HL-60/S4 treated with retinoic acid at 250 ng/mL for 4 days and 3 days (cell line): ENCODE data around the gene LCORL.
"Not testable (repeated sequence)": the region's sequence is repeated elsewhere in the genome, so short reads cannot be mapped to it uniquely, and the experiment has no call there.

ENCODE experiments used
- in situ Hi-C: fragments of 300-500 bp; cut with MboI; formaldehyde crosslinking; loops from 2 replicates; pipeline ENCODE4 v1.7.0; 2022; ENCODE audit warnings: low sequenced_read_pairs

LCORL gene

DNA sequence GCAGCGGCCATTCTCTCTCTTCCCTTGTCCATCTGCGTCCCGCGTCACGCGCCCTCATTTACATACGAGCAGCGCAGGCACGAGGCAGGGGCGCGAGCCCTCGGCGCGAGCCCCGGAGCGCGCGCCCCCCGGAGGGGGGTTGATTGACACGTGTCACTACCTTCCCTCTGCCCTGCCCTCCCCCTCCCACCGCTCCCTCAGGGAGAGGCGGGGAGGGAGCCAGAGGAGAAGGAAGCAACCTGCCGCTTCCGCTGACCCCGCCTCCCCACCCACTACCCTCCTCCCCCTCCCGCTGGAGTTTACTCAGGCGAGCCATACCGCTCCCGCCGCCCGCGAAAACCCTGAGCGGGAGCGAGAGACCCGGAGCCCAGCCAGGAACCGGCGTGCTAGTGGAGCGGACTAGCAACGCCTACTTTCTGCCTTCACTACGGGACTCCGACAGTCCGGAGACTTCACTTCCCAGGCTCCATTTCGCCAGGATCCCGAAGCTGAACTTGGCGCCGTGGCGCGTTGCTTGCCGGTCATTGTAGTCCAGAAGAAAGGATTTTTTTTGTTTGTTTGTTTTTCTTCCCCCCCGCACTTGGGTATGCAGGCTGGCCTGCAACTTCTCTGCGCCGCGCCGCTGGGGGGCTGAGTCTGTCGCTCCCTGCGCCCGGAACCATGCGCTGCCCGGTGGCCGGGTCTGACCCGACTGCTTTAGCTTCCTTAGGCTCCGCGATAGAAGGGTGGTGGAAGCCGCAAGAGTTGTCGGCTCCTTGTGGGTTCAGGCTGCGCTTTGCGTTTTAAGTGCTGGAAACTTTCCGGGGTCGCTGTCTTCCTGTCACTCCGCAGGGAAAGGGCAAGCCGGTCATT lies at the start of gene LCORL:
Gene LCORL, minus strand, starts transcription at position 36 of the 852 bp plus-strand sequence. Its CDS starts 4 bp downstream, at position 32.
- in situ Hi-C loops, result no loop called here

DNA sequence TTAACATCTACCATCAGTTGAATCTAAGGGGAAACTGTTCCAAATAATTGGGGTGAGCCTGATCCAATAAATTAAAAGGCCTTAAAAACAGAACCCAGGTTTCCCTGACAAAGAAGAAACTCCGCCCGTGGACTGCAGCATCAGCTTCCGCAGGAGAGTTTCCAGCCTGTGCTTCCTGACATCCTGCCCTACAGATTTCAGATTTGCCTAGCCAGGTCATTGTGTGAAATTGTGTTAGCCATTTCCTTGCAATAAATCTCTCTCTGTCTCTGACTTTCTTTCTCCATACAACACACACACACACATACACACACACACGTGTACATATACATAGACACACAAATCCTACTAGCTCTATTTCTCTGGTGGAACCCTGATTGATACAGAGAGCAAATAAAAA lies 48.3 kb upstream of the LCORL start:
- in situ Hi-C loops, result no loop called here

DNA sequence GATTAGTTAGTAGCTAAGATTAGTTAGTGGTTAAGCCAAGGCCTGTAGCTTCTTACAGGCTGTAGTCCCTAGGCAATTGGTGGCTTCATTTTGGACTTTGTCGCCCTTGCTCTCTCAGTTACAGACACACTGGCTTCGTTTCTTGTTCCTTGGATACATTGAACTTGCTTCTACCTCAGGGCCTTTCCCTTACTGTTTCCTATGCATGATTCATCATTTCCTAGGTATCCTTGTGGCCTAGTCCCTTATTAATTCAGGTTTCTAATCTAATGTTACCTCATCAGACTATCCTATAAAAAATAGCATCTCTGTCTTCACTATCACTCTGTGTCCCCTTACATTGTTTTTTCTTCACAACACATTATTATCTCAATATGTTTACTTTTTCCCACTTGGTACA lies 45.5 kb upstream of the LCORL start:
- in situ Hi-C loops, result no loop called here

DNA sequence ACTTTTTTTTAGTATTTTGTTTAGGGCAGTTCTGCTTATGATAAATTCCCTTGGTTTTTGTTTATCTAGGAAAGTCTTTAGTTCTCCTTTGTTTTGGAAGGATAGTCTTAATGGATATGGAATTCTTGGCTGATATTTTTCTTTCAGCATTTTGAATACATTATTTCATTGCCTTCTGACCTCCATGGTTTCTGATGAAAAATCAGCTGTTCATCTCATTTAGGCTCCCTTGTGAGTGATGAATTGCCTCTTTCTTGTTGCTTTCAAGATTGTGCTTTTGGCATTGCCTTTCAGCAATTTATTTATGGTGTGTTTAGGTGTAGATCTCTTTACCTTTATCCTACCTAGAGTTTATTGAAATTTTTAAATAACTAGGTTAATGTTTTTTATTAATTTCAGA lies 41.5 kb upstream of the LCORL start:
- in situ Hi-C loops, result no loop called here

DNA sequence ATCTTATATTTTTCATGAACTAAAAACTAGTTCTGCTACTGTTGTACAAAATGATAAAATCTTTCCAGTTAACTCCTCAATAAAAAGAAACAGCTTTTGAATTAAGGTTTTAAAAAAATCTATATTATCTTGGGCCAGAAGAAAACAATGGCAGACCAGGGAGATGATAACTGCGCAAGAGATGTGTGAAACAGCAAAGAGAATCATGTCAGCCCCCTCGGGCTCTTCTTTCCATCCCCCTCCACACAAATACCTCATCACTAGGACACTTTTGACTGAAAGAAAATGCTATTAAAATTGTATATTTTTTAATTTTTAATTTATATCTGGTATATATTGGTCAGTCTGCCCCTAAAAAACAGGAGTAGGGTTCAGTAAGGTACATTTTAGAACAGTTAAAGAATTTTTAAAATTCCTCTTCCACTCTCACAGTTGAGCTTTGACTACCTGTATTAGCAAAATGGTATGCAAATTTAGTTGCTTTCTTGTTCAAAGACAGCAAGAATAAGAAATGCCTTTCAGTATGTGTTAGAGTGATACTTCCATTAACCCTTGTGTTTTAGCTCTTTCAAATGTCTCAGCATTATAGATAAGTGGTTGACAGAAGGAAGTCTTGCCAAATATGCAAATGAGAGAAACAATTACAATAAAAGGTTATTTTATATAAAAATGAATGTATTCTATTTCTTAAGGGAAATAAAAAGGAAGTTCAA lies 36.4 kb upstream of the LCORL start:
- in situ Hi-C loops, result no loop called here

DNA sequence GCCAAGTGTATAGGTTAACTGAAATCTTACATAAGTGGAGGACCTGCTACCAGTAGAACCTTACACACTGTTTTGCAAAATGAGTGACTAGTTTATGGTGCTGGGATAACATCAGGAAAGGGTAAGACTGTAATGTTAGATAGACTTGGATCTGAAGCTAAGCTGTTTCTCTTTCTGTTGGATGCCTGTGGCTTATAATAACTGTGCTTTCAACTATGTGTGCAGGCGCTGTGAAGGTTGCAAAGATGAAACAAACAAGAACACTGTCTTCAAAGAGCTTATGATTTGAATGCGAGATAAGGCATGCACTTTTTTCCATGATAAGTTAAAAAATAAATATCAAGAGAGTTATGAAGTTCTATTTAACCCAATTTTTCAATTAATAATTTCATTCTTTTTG lies 34.5 kb upstream of the LCORL start:
- in situ Hi-C loops, result no loop called here

DNA sequence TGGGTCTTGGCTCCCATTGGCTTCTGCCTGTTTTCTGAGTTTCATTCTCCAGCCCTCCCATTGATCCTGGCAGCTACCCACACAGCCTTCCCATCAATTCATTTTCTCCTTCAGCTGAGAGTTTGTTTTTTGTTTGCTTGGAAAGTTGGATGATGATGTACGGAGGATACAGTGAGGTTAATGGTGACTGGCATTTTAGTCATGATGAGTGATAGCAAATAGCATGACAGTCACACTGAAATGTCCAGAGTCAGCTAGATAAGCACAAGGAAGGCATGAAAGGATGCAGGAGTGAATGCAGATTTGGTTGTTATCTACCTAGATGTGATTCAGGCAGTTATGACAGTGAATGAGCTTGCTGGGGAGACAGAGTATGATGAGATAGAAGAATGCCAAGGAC lies 30.6 kb upstream of the LCORL start:
- in situ Hi-C loops, result no loop called here

DNA sequence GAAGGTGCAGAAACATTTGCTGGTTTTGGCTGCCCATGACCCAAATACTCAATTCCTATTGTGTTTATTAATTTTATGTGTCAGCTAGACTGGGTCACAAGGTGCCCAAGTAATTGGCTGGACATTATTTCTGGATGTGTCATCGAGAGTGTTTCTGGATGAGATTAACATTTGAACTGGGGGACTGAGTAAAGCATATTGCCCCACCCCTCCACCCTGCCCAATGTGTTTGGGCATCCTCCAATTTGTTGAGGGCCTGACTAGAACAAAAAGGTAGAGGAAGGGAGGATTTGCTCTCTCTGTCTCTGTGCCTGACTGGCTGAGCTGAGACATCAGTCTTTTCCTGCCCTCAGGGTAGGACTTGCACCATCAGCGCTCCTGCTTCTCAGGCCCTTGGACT lies 29.7 kb upstream of the LCORL start:
- in situ Hi-C loops, result no loop called here

DNA sequence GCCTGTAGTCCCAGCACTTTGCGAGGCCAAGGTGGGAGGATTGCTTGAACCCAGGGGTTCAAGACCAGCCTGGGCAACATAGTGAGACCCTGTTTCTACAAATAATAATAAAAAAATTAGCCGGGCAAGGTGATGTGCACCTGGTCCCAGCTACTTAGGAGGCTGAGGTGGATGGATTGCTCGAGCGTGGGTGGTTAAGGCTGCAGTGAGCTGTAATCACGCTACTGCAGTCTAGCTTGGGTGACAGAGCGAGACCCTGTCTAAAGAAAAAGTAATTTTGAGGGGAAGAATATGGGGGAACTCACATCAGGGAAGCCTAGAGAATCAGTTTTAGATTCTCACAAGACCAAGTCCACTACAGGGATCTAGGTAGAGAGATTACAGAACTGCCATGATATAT lies 28.9 kb upstream of the LCORL start:
- in situ Hi-C loops, result no loop called here

DNA sequence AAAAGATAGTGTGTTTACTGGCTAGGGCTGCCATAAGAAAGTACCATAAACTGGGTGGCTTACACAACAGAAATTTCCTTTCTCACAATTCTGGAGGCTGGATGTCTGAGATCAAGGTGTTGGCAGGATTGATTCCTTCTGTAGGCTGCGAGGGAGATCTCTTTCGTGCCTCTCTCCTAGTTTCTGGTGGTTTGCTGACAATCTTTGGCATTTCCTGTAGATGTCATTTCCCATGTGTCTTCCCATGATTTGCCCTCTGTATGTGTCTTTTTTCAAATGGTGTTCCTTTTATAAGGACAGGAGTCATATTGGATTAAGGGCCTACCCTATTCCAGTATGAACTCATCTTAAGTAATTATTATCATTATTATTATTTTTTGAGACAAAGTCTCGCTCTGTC lies 27.9 kb upstream of the LCORL start:
- in situ Hi-C loops, result no loop called here

DNA sequence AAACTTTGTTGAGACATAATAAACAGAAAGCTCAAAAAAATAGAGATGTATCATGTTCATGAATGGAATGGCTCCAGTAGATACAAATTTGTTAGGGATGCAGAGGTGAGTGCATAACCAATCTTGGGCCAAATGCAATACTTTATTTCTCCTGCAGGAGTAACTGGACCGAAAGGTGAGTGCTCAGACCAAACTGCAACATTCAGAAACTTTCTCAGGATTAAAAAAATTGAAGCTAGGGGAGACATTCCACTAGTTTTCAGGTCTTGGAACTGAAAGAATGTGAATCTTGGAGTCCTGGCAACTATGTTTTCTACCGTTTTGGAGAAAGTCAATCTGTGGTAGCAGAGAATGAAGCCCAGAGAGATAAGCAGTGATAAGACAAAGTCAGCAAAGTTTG lies 21.2 kb upstream of the LCORL start:
- in situ Hi-C loops, result no loop called here

DNA sequence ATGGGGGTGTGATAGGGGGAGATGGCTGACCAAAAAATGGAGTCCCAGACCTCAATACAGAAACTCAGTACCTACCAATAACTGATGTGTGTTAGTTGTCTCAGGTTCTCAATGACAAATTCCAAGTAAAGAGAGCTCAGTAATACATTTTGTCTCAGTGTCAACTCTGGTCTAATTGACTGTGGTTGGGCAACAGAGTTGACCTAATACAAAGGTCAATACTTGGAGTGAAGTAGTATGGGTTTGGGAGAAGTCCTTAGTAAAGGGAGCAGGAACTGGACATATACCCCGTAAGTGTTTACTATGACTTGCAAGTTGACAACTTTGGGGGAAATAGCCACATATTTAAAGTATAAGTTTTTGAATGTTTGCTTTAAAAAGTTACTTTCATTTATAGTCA lies 20.5 kb upstream of the LCORL start:
- in situ Hi-C loops, result no loop called here

DNA sequence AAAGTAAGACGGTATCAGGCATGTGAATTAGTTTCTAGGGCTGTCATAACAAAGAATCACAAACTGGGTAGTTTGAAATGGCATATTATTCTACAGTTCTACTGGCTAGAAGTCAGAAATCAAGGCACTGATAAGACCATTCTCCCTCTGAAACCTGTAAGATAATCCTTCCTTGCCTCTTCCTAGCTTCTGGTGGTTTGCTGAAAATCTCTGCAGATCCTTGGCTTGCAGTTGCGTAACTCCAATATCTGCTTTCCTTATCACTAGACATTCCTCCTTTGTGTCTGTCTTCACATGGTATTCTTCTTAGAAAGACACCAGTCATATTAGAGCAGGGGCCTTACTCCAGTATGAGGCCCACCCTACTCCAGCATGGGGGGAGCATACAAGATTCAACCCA lies 19.6 kb upstream of the LCORL start:
- in situ Hi-C loops, result no loop called here

DNA sequence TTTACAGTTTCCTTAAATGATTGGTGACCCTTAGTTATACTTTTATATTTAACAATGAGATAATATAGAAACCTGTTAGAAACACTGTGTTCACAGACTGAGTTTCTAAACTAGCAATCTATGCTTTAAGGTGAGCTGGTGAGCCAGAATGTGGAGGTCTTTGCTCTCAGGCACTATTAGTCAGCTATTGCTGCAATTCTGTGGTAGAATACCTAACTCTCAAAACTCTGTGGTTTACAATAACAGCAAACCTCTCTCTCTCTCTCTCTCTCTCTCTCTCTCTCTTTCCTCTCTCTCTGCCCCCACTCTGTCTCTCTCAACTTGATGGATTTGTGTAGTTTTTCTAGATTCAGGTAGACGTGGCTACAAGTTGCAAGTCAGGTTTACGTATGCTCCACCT lies 17.6 kb upstream of the LCORL start:
- in situ Hi-C loops, result no loop called here

DNA sequence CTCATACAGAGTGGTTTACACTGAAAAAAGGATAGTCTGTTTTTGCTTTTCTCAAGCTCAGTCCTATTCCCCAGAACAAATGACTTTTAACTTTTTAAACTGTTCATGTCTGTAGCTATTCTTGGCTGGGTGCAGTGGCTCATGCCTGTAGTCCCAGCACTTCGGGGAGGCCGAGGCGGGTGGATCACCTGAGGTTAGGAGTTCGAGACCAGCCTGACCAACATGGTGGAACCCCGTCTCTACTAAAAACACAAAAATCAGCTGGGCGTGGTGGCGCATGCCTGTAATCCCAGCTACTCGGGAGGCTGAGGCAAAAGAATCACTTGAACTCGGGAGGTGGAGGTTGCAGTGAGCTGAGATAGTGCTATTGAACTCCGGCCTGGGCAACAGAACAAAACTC lies 14.8 kb upstream of the LCORL start:
- in situ Hi-C loops, result not testable (repeated sequence)

DNA sequence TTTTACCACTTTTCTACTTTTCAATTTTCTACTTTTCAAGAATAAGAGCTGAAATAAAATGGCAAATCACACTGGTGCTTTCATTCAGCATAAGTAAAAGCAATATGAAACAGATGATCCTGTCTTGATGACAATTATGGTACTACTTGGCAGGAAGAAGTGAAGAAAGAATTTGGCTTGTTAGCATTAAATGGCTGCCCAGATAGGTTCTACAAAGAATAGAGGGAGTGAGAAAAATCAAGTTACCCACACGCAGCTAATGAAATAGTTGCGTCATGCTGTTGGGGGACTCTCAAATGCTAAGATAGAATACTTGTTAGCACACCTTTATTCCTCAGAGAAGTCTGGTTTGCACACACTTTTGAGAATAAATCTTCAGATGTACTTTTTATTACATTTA lies 12.5 kb upstream of the LCORL start:
- in situ Hi-C loops, result no loop called here

DNA sequence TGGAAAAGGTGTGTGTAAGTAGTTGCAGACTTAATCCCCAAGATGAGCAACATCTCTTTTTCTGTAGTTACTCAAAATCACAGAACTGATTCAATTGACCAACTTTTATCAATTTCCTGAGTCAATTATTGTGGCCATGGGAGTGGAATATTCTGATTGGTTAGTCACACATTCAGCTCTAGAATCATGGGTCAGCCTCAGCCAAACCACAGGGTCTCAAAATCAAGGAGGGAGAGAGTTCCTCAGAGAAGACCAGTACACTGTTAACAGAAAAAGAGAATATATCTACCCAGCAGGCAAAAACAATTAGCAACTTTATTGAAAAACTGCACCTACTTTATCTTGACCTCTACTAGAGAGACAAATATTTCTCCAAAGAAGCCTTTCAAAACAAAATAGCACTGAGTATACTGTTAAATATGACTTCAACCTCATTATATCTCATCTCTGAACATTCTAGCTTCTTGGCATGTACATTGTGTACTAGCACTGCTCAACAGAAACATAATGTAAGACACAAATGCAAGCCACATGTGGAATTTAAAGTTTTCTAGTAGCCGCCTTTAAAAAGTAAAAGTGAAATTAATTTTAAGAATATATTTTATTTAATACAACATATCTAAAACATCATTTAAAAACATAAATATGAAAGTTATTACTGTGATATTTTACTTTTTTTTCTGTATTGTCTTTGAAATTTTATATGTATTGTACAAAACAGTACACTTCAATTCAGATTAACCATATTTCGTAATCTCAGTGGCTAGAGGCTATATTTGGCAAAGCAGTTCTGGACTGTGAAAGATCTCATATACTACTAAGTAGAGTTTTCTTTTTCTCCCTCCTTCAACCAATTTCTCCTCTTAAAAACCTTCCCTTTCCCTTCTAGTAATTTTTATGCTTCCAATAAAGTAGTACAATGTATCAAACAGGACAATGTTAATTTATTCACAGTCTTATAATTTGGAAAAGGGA lies 11.8 kb upstream of the LCORL start:
- in situ Hi-C loops, result no loop called here

DNA sequence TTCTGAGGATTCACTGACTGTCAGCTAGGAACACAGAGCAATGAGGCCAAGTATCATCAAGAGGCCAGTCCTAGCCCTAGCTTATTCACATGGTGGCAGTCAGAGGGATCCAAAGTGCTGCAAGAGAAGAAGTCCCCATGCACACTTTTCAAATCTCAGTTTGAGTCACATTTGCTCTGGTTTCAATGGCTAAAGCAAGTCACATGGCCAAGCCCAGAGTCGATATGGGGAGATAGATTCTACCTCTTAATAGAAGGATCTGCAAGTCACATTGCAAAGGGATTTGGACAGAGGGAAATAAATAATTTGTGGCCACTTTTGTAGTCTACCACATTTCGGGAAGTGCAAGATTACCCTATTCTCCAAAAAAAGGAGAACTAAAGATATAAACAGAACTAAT lies 3.7 kb upstream of the LCORL start:
- in situ Hi-C loops, result no loop called here

DNA sequence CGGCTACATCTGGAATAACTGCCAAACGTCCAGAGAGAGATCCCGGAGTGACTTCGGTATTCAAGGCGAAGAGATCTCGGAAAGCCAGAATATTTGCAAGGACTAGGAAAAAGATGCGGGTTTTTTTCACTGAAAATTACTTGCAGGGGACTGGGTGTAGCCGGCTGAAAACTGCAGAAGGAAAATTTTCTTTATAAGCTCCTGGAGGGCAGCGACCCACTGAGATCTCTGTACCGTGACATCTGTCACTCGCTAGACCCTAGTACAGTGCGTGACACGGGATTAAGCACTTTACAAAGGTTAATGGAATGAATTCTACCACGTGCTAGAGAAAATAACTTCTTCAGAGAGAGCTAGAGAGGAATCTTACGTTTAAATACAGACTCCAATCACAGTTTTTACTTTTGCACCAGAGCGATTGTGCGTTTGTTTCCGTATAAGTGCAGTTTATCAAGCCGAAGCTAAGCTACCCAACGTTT lies 1.1 kb upstream of the LCORL start:
- in situ Hi-C loops, result no loop called here

DNA sequence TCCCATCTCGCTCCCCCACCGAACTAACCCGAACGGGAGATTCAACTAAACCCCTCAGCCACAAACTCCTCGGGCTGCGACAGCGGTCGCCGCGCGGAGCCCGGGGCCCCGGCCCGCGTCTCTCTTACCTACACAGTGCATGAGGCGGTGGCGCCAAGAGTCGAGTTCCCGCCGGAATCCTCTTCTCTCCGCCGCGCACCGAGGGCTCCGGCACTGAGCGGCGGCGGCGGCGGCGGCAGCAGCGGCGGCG lies 160 bp downstream of the LCORL start:
- in situ Hi-C loops, result no loop called here

DNA sequence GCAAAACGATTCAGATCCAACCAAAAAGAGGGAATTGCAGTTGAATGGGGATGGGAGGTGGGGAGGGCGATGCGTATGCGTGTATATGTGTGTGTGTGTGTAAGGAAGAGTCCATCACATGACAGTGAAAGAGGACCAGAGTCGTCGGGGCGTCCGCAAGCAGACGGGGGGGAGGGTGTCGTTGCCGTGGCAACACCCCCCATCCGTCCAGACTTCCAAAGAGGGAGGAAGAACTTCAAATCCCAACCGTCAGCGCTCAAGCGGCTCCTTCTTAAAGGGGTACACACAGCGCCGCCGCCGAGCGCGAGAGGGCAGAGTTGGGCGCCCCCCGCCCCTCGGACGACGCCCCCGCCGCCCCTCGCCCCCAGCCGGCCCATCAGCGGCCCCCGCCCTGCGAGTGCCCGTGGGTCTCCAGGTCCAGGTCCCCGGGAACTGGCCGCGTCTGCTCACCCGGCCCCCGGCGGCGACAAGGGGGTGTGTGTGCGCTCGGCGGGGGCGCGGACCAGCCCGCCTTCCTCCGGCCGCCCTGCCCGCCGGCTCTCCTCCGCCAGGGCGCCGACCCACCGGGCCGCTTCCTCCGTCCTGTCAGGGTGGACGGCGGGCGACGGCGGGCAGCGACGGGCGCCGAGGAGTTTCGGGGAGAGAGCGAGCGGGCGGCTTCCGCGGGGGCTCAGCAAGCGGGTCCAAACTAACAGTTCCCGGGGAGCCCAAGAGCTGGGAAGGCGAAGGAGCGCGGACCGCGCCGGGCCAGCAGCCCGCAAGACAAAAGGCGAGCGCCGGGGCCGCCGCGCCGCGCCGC lies 685 bp downstream of the LCORL start:
- in situ Hi-C loops, result no loop called here
